ENCODE data around the gene BEAN1. TPM values are rescaled to one million over a fixed set of nuclear protein-coding genes. Genes with fewer than 3 reads are reported as not detected.

BEAN1 gene
- total RNA-seq, 1 experiment from 2014 or later = 0.24 TPM

DNA sequence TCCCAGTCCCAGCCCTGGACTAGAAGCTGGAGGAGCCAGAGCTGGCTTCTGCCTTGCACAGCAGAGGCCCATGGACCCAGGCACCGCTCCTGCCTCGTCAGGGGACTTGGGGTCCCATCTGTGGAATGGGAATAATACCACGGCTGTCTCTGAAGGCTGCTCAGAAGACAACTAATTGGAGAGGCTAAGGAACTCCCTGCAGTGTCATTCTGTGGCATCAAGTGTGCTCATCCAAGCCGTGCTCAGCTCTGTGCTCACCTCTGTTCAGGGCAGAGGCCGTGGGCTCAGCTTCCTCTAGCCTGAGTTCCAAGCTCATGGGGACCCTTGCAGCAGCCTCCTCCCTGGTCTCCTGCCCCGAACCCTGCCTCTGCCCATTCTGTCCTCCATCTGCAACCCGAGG lies 31.8 kb downstream of the BEAN1 start:
- Mint-ChIP-seq H3K4me1 (peaks cover 13 to 24% of the 10 kb centered on the region in 2 experiments), H3K9me3 (no peaks in the 10 kb centered on the region), H3K27ac (peak overlapping the region in 1 of 3 experiments; percentile 10; a peak in 1 of 7 replicates), H3K27me3 (ENCODE audit: low read depth) (peaks cover 24% of the 10 kb centered on the region), H3K36me3 (ENCODE audit: insufficient read depth in 1 of 3, low read depth in 3 of 3) (no peaks in the 10 kb centered on the region), H3K4me3 (no peak overlapping the region)
- H2AK5ac ChIP-seq (ENCODE audit: insufficient read length, low read length) = no peak overlapping the region
- no peak overlapping the region for H2BK5ac ChIP-seq (ENCODE audit: insufficient read length, low read length)
- no peak overlapping the region for H3K23ac ChIP-seq (ENCODE audit: insufficient read length, low read depth, low read length)
- DNase-seq = no peak
- no peak overlapping the region for H4K5ac ChIP-seq (ENCODE audit: insufficient read length, low read depth, low read length)
- H2AFZ ChIP-seq (ENCODE audit: low read length) = no peak overlapping the region
- no peak overlapping the region for H3K14ac ChIP-seq (ENCODE audit: insufficient read depth, low read length)
- no peak overlapping the region for H3K27ac ChIP-seq (ENCODE audit: insufficient read length, low read depth, low read length)
- H2BK20ac ChIP-seq (ENCODE audit: low read depth, low read length, poor library complexity, severe bottlenecking) = no peak overlapping the region
- no peak overlapping the region for H3K18ac ChIP-seq (ENCODE audit: insufficient read length, low read depth, low read length)
- H3K9ac ChIP-seq (ENCODE audit: extremely low read depth, insufficient read length, low read length) = no peak overlapping the region
- no peak overlapping the region for H3K4ac ChIP-seq (ENCODE audit: low read depth, low read length)
- TF ChIP-seq, protein P1, sequence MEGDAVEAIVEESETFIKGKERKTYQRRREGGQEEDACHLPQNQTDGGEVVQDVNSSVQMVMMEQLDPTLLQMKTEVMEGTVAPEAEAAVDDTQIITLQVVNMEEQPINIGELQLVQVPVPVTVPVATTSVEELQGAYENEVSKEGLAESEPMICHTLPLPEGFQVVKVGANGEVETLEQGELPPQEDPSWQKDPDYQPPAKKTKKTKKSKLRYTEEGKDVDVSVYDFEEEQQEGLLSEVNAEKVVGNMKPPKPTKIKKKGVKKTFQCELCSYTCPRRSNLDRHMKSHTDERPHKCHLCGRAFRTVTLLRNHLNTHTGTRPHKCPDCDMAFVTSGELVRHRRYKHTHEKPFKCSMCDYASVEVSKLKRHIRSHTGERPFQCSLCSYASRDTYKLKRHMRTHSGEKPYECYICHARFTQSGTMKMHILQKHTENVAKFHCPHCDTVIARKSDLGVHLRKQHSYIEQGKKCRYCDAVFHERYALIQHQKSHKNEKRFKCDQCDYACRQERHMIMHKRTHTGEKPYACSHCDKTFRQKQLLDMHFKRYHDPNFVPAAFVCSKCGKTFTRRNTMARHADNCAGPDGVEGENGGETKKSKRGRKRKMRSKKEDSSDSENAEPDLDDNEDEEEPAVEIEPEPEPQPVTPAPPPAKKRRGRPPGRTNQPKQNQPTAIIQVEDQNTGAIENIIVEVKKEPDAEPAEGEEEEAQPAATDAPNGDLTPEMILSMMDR (conservative IDR thresholded peaks at IDR 0.05) = no peak
- no peak overlapping the region for H4K8ac ChIP-seq (replicated peaks; ENCODE audit: insufficient read length, low read depth, low read length)
- H3K79me2 ChIP-seq (ENCODE audit: insufficient read depth, low read length) = no peaks in the 10 kb centered on the region
- no CpG with 5 or more reads among the region's 7 CpGs for WGBS (ENCODE audit: extremely low coverage, insufficient read length, low lambda C conversion rate)
- no peaks in the 10 kb centered on the region for H4K20me1 ChIP-seq (ENCODE audit: control insufficient read depth, insufficient read depth, insufficient read length)
- no peak overlapping the region for H2BK120ac ChIP-seq (ENCODE audit: low read depth, low read length, poor library complexity, severe bottlenecking)
- no peak overlapping the region for H3K4me2 ChIP-seq (ENCODE audit: insufficient read depth, insufficient read length, low read length)
- no peak overlapping the region for H2BK15ac ChIP-seq (ENCODE audit: low read depth, low read length)
- no peaks in the 10 kb centered on the region for H3K9me3 ChIP-seq (ENCODE audit: control insufficient read depth, low read depth, low read length)
- H4K91ac ChIP-seq (ENCODE audit: insufficient read length, low read depth, low read length) = no peak overlapping the region
- H2BK12ac ChIP-seq (ENCODE audit: insufficient read length, low read depth, low read length) = no peak overlapping the region
- no peak overlapping the region for H3K56ac ChIP-seq (ENCODE audit: insufficient read length, low read depth, low read length)
- H3K27me3 ChIP-seq (ENCODE audit: insufficient read depth, low read length) = no peaks in the 10 kb centered on the region
- H3K4me1 ChIP-seq (ENCODE audit: insufficient read depth, low read length) = no peaks in the 10 kb centered on the region
- H3K23me2 ChIP-seq (ENCODE audit: insufficient read length, low read depth, low read length, poor library complexity, severe bottlenecking) = no peaks in the 10 kb centered on the region
- H3K79me1 ChIP-seq (ENCODE audit: insufficient read depth, low read depth, low read length, poor library complexity, severe bottlenecking) = no peaks in the 10 kb centered on the region
- H3T11ph ChIP-seq (ENCODE audit: low read length) = no peak overlapping the region
